HG02970 (cell line): ENCODE data around the gene UNC5A.

ENCODE experiments used
- ATAC-seq: cut with Tn5 transposase; IDR thresholded peaks from one replicate; pipeline ENCODE4 v1.9.1; 2021; ENCODE audit warnings: mild to moderate bottlenecking, moderate library complexity, moderate number of reproducible peaks; ENCODE audit not compliant: unreplicated experiment, low FRiP score

UNC5A gene

DNA sequence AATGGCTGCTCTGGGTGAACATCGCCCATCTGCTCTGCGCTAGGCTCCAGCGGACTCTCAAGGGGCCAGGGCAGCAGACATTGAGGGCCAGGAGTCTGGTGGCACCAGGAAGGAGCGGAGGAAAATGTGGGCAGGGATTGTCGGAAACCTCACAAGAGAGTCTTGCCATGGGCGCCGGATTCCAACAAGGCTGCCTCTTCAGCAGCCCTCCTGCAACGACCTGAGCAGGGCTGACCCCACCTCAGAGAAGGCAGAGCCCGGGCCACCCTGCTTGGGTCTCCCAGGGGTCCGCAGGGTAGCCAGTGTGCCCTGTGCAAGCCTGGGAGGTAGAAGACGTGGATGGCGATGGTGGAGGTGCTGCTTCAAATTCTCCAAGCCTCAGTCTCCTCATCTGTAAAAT is 11.4 kb upstream of the UNC5A start:
- ATAC-seq = no peak

DNA sequence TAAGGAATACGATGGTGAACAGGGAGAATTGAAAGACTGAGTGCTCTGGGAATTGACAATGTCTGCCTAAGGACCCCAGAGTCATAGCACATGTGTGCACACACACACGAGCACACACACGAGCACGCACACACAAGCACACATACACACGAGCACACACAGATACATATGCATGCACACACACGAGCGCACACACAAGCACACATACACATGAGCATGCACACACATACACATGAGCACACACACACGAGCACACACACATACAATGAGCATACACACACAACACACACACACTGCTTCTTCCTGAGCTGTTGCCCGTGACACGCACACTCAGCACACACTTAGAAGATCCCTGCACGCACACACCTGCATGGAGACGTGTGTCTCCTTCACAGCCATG is 10.9 kb upstream of the UNC5A start:
- ATAC-seq = no peak

DNA sequence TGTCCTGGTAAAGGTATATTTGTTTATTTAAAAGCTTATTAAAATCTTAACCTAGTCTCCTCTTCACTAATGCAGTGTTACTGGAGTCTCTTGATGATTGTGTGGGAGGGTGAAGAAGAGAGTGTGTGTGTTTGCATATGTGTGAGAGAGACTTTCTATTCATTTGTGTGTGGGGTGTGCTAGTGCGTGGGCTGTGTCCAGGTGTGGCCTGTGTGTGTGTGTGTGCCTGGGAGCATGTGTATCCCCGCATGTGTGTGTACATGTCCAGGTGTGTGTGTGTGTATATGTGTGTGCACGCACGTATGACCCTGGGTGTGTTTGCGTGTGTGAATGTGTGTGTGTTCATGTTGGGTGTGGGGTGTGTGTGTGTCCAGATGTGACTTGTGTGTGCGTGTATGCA is 10.3 kb upstream of the UNC5A start:
- ATAC-seq = no peak

DNA sequence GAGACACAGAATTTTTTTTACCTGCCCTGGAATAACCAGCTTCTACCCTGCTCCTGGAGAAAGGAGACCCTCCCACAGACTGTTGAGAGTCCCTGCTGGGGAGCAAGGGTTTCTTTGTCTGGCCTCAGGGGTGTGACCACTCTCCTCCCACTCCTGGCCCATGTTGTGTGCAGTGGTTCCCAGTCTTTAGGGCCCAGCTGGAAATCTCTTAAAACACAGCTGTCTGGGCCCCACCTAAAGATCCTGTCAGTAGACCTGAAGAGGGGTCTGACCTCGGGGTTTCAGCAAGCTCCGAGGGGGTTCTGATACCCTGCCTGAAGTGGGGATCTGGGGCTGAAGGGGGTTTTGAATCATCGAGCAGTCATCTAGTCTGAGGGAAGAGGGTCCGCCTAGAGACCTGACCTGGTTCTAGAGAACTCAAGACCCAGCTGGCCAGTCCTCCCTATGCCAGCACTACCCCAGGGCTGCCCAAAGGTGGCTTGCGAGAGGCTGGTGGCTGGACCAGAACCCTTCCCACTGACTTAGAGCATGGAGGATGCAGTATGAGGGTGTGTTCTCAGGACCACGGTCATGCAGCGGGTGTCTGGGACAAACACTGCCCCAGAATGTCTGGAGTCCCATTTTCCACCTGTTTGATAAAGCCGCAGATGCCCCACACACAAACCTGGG is 8.1 kb upstream of the UNC5A start:
- no peak for ATAC-seq

DNA sequence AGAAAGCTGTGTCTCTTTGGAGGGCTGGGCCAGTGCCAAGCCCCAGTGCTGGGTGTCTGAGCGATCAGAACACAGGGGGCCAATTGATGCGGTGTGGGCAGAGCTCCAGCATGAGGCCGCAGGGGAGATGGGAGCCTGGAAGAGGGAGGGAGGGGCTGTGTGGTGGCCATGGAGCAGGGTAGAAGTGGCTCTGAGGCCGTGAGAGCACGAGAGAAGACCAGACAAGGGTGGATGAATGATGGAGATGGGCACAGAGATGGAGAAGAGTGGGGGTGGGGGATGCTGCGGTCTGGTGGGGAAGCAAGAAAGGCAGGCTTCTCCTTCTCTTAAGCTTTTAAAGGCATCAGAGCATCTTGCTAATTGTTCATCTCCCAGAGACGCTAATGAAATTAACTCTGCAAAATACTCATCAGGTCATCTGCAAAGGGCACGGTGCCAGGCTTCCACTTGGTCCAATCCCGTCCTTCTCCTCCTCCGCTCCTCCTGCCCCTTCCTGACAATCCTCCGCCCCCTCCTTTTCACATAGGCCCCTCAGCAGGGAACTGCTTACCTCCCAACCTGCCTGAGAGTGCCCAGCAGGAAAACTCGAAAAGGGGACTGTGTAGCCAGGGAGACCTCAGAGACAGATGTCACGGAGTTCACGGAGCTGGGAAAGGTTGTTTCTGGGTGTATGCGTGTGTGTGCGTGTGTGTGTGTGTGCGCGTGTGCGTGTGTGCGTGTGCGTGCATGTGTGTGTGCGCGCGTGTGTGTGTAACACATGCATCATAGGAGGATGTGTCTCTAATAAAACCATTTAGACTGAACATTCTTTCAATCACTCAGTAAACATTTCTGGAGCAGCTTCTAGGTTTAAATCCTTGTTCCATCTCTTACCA is 7.1 kb upstream of the UNC5A start:
- ATAC-seq = no peak

DNA sequence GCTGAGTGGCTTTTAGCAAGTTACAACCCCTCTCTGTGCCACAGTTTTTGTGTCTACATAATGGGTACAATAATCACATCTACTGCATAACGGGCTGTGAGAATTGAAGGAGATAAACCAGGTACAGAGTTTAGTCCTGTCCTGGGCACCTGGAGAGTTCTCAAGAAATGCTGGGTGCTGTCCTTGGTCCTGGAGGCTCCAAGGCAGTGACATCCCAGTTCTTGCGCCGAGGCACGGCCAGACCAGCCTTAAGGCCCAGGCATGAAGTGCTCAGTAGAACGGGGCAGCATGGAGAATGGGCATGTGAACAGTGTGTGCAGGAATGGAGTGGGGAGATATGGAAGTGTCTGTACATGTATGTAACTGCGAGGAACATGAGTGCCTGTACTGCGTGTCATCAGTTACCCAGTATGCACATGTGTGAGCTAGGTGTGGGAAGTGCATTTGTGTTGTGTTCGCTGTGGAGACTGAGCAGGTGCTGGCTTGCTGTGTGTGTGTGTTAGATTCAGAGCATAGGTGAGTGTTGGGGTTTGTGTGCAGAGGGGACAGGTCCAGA is 6.3 kb upstream of the UNC5A start:
- no peak for ATAC-seq

DNA sequence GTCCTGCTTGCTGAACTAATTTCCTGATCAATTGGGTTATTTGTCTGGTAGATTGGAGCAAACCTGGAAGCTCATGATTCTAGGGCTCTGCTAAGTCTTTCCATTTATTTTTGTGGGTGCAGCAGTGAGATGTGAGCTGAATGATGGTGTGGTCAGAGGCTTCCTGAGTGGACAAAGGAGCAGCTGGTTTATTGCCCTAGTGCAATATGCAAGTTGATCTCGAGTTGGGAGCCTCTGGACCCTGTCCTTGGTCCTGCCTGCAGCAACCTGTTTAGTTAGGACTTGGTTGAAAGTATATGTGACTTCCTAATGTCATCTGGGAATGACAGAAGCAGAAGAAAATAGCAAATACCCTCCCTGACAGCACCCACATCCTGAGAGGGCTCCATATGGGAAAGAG is 4.2 kb upstream of the UNC5A start:
- no peak for ATAC-seq

DNA sequence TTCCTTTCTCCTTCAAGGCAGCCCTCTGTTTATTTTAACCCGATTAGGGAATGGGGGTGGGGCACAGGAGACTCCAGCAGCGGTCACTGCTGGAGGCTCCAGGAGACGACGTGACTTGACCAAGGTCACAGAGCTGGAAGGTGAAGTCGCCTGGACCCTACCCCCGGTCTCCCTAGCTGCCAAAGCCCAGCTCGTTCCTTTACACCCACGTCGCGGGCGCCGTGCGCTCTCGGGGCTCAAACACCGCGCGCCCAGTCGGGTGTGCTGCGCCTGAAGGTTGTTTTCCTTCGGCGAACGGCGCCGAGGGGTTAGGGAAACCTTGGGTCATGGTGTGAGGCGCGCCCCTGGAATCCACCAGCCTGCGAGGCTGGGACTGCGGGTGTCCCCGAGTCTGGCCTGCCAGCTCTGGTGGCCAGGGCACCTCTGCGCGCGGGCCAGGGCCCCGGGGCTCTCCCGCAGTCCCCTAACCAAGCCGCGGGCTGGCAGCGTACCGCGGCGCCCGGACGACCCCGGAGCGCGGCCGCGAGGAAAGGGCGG is 747 bp upstream of the UNC5A start:
- no peak for ATAC-seq

DNA sequence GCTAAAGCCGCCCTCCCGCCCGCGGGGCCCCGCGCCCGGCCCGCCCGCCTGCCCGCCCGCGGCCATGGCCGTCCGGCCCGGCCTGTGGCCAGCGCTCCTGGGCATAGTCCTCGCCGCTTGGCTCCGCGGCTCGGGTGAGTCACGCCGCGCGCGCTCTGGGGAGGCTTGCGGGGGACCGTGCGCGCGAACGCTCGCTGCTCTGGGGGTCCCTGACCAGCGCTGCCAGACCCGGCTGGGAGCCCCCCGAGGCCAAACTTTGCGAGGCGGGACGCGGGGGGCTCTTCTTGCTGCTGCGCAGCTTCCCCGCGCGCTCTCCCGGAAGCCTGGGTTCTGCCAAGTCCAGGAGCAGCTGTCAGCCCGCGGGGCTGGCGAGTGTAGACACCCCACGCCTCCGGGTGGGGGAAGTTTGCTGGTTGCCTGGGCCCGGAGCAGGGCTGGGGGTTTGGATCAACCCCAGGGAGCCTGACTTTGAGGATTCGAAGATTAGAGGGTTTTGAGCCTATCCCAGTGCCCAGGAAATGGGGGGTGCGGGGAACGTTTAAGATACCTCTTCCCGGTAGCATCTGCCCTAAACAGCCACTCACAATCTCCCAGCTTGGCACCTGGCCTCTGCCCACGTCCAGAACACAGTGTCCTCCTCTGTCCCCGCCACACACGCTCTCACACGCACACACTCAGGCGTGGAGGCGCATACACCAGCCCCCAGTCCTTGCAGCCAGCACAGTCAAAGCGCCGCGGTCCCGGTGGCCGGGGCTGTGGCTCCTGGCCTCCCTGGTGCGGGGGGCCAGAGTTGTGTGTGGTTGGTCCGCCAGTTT is 535 bp downstream of the UNC5A start:
- no peak for ATAC-seq

DNA sequence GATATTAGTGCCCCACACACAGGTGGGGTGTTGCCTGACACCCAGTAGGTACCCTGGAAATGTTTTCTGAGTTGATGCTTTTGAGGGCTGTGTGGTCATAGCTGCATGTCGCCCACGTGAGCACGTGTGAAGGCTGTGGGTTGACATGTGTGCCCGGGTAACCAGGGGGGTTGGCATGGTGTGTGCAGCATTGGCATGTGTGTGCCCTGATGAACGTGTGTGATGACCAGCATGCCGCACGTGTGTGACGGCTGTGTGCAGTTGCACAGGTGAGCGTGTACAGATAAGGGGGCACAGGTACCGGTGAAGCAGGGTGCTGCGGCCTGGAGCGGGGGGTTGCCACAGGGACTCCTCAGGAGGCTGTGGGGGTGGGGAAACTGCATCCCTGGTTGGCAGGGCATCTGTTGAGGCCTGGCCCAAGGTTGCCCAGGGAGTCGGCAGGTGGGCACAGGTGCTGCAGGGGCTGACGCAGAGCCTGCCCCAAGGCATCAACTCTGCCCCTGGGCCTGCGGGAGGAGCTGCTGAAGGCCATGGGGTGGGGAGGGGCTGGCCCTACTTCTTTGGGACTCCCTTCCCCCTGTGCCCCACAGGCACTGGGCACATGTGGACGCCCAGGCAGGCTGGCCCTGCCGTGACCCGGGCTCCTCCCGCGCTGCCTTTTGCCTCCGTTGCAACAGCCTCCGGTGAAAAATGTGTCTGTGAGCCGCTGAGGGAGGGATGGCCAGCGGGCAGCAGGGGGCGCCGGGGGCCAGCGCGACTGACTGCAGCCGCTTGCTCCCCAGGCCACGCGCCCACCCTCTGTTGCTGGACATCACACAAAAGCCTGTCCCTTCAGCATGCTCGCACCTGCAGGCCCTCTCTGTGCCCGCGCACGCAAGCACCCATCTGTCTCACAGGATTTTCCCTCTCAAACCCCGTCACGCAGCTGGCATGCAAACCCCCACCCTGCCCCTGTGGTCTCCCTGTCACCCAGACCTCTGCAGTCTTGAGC is 2.2 kb downstream of the UNC5A start:
- no peak for ATAC-seq

DNA sequence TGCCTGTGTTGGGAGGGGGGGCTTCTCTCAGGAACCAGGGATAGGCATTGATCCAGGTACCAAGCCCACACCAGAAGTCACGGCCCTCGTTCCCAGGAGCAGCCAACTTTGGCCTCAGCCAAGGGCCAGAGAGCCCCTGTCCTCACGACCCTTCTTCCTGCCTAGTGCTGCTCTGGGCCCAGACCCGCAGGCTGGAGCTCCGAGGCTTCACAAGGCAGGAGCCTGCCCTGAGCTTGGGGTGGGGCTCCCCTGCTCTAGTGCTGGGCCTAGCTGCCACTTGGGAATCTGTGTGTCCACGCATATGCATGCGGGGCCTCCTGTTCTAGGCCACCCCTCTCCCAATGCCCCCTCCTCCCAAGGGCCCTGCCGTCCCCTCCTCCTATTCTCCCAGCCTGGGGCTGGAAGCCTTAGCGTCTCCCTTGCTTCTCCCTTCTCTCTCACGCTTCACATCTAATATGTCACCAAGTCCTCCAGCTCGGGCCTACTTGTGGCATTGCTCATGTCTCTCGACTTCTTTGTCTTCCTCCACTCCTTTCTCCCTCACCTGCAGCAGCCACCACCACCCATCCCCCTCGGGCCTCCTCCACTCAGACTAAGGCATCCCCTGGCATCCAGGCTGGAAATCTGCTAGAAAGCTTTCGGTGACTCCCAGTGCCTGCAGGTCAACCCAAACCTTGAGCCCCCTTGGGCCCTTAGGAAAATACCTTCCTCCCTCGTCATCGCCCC is 3.4 kb downstream of the UNC5A start:
- no peak for ATAC-seq

DNA sequence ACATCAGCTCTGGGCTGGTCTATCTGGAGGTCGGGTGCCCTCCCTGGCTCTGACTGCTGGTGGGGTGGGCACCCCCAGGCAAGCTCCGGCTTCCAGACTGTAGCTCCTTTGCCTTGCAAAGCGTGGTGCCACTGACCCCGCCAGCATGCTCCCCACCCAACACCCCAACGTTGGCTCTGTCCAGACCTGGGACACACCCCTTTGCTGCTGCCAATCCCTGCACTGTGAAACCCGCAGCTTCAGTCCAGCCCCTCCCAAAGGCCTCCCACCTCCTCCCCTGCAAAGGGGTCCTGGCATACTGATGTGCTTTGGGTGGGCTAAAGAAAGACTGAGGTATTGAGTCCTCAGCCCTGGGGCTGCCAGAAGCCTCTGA is 3.9 kb downstream of the UNC5A start:
- no peak for ATAC-seq

DNA sequence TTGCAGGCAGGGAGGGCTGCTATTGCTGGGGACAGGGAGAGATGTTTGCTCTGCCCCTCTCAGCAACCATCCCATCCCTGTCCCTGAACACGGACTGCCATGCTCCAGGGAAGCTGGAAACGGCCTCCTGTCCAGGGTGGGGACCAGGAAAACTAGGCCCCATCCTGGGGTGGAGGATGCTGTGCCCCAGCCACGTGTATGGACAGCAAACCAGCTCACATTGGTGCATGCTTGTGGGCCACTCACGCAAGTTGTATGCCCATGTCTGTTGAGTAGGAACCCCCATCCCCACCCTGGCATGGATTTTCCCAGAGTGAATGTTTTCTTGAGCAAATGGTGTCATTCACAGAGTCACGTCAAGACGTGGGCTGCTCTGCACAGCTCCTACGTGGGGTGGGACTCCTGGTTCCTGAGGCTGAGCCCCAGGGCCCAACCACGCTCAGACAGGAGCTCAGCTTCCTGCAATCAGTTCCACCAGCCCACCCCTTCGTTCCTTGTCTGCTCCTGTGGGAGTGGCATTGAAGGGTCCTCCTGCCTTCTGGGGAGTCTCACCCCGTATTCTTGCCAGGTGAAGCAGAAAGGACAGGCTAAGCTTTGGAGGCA is 4.6 kb downstream of the UNC5A start:
- no peak for ATAC-seq

DNA sequence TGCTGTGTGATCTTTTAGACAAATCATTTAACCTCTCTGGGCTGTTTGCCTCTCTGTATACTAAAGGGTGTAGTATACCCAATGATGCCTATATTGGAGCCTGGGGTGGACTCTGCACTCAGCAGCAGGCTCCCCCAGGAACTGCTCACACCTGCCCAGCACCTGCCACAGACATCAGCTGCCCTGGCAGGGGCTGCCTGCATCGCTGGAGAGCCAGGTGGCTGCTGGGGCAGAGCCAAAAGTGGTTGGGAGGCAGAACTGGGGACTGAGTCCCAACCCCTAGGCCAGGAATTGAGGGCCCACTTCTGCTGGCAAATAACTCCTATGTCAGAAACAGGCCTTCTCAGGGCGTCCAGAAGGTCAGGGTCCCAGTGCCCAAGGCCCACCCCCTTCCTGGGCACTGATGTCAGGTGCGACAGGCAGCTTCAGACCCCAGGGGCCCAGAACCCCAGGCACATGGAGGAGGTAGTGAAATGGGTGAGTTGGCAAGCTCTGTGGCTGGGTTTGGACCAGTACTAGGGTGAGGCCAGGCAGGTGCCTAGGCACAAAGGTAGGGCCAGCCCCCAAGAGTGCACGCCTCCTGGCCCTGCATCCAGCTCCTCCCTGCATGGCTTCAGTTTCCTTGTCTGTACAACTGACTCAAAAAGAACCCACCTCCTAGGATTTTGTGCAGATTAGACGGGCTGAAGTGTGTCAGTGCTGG is 5.8 kb downstream of the UNC5A start:
- ATAC-seq = no peak

DNA sequence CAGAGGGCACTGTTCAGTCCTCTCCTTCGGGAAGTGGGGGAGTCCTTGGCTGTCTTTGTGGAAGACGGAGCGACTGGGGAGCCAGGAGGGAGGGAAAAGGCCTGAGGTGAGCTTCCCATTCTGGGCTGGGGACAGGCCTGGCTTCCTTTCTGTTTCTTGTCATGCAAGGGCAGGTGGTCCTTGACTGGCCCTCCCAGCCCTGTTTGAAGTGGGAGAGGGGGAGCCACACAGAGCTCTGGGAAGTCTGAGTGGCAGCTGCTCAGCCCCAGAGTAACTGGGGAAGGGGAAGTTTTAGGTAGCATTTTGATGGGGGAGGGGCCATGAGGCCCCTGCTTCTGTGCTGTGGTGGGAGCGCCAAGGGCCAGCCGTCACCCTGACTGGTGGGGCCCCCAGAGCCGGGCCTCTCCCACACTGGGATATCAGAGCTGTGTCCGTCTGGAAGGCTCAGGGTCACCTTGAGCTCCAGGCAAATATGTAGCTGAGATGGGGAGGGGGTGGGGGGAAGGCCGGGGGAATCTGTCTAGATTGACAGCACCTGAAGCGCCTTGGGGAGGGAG is 6.5 kb downstream of the UNC5A start:
- no peak for ATAC-seq

DNA sequence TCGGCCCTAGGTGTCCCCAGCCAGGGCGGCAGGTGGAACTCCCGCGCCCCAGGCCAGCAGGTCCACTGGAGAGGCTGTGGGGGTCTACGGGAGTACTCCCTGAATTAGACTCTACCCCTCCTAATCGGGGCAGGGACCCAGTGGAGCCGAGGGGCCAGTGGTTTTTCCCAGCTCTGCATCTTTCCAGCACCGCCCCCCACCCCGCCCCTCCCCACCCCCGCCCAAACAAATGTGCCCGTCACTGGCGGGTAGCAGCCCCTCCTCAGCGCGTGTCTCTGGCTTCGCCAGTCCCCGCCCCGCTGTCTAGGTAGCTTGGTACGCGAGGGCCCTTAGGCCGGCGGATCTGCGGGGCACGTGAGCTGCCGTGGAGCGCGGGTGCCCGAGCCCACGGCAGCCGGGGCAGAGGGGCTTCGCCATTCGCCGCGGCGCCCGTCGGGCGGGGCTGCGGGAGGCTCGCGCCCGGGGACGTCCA is 7.0 kb downstream of the UNC5A start:
- ATAC-seq = no peak

DNA sequence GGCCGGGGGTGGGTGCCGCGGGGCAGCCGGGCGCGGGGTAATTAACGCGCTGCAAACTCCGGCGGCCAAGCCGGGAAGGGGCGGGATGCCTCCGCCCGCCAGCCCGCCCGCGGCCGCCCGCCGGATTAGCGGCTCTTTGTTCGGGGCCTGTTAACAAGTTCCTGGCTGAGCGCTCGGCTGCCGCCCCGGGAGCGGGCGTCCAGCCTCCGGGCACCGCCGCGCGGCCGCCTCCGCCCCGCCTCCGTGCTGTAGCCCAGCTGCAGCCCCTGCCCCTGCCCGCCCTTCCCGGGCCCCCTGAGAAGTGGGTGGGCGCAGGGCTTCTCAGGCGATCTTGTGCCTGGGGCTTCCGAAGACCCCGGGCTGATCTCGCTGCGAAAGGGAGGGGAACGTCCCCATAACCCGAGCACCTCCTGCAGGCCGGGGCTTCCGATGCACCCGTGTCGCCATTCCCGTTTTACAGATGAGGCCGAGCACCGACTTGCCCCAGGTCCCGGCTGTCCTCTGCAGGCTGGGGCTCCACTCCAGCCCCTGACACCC is 7.5 kb downstream of the UNC5A start:
- peak; percentile 23 for ATAC-seq
